Gastroesophageal sphincter (tissue), 3 donors: ENCODE results near the gene PHKG1.
"Not testable (repeated sequence)": the region's sequence is repeated elsewhere in the genome, so short reads cannot be mapped to it uniquely, and the experiment has no call there.

Experiments
- CTCF ChIP-seq, 4 experiments: fragments of 200-600 bp in 2 of 4; fragments of 450-650 bp in 2 of 4; sonication (generic) in 1 of 4; IDR thresholded peaks; one replicate each; pipeline ENCODE4 v1.5.1; 2017 to 2019; ENCODE audit warnings: antibody characterized with exemption in 4 of 4, mild to moderate bottlenecking in 2 of 4, moderate library complexity in 2 of 4
- POLR2A ChIP-seq, 2 donors: fragments of 450-650 bp; IDR thresholded peaks; one replicate each; pipeline ENCODE4 v1.6.1; 2017; ENCODE audit warnings: antibody characterized with exemption in 2 of 2, mild to moderate bottlenecking in 2 of 2, moderate library complexity in 1 of 2
- POLR2AphosphoS5 ChIP-seq: sonication (generic); formaldehyde crosslinking; IDR thresholded peaks from one replicate; pipeline ENCODE4 v1.6.1; 2017; ENCODE audit warnings: antibody characterized with exemption

- not testable (repeated sequence) for TF ChIP-seq CTCF (IDR thresholded peaks at IDR 0.05); POLR2AphosphoS5; POLR2A (IDR thresholded peaks at IDR 0.05)
Measured at GRCh38 chr7:56092388-56092787, 364 bp downstream of the PHKG1 start.
